ENCODE results near the gene EPS8. TPM values are rescaled to one million over a fixed set of nuclear protein-coding genes. Genes with fewer than 3 reads are reported as not detected.

Gene EPS8
- total RNA-seq, result 2.2 and 2.4 TPM in 2 replicates

DNA sequence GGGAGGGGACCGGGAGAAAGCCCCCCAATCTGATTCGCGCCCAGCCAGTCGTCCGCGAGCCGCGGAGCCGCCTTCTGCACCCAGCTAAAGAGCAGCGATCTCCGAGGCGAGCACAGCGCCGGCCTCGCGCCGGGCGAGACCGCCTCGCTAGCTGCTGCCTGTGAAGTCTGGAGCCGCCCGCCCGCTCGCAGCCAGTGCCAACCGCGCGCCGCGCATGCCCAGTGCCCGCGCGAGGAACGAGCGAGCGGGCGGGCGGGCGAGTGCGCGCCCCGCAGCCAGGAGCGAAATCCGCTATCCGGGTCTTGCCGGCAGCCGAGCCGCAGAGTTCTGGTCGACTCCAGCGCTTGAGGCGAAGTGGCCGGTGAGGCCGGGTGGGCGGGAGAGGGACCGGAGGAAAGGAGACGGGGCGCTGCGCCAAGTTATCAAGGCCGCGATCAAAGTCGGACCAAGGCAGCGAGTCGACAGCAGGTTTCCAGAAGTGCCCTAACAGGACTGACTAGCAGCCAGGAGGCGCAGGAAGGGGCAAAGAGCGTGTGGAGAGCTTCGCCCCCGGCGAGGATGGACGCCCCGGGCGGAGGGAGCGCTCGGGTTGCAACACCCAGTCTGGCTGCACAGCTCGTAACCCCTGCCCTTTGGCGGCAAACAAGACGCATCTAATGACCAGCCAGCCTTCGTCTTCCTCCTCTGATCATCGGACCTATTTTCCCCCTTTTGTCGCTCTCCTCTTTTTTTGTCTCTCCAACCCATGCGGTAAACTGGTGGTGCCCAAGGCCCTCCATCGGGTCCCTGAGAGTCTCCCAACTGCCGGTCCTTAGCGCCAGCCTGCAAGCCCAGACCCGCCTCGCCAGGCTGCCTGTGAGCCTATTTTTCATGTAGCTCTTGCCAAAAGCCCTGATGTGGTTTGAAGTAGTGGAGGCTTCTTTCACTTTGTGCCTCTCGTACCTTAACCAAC is at the start of gene EPS8:
Gene EPS8, minus strand, starts transcription at position 169 of the 952 bp plus-strand sequence. CDS start 106,437 bp downstream, outside the sequence.
- Mint-ChIP-seq H3K36me3 (ENCODE audit: low read depth) (no peaks in the 10 kb centered on the region), H3K4me1 (peaks cover 12% of the 10 kb centered on the region), H3K27ac (peak within 1 kb of the TSS; percentile 74), H3K9me3 (no peaks in the 10 kb centered on the region), H3K4me3 (peak within 1 kb of the TSS; percentile 87), H3K27me3 (peaks cover 69% of the 10 kb centered on the region)
- peak; percentile 96 for DNase-seq
- intact Hi-C loops (cut with micrococcal nuclease), result loop anchor here (1.0 to 5.0 kb wide), 5 partner anchors 68 to 257 kb away; partner anchors contain the start of gene STRAP

GRCh38 chr12:15837141-15837790 is 48.1 kb upstream of the EPS8 start:
- no peak for DNase-seq
- intact Hi-C loops (cut with micrococcal nuclease), result no loop called here
- no peaks in the 10 kb centered on the region for H3K9me3 Mint-ChIP-seq
- H3K36me3 Mint-ChIP-seq (ENCODE audit: low read depth), result no peaks in the 10 kb centered on the region
- H3K4me3 Mint-ChIP-seq, result no peak overlapping the region
- H3K27ac Mint-ChIP-seq, result no peak overlapping the region
- peaks cover 24% of the 10 kb centered on the region for H3K27me3 Mint-ChIP-seq
- no peaks in the 10 kb centered on the region for H3K4me1 Mint-ChIP-seq

- no peaks in the 10 kb centered on the region for H3K9me3 Mint-ChIP-seq
- DNase-seq, result no peak
- H3K36me3 Mint-ChIP-seq (ENCODE audit: low read depth), result no peaks in the 10 kb centered on the region
- no peak overlapping the region for H3K4me3 Mint-ChIP-seq
- no peaks in the 10 kb centered on the region for H3K4me1 Mint-ChIP-seq
- intact Hi-C loops (cut with micrococcal nuclease), result no loop called here
- no peak overlapping the region for H3K27ac Mint-ChIP-seq
- H3K27me3 Mint-ChIP-seq, result peaks cover 25% of the 10 kb centered on the region
Measured at GRCh38 chr12:15834575-15834974, 45.4 kb upstream of the EPS8 start.

DNA sequence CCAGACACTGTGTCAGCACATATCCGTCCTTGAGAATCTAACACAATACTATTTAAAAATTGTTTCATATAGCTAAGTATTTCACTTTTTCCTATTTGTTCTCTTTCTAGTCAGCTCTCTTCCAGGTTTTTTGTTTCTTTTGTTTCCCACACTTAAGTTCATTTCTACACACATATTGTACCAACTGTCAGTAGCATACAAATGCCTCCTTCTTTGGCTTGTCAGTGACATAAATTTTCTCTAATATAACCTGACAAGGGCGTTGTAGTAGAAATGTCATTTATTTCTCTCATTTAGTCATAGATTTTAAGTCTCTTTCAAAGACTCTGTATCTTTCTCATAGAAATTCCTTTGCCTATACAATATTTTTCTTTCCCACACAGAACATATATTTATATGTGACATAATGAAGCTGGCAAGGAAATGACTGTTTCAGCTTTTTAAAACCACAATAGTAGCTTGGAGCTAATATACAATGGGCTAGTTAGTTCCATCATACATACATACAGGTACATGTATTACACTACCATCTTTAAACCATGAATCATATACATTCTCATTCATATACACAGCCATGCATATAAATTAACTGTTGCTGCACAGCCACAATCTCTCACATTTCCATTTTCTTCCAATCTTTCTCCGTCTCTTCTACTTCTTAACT is 42.3 kb upstream of the EPS8 start:
- H3K9me3 Mint-ChIP-seq, result no peaks in the 10 kb centered on the region
- no peak overlapping the region for H3K4me3 Mint-ChIP-seq
- no peak overlapping the region for H3K27ac Mint-ChIP-seq
- intact Hi-C loops (cut with micrococcal nuclease), result no loop called here
- H3K27me3 Mint-ChIP-seq, result peaks cover 15% of the 10 kb centered on the region
- no peaks in the 10 kb centered on the region for H3K36me3 Mint-ChIP-seq (ENCODE audit: low read depth)
- DNase-seq, result no peak
- H3K4me1 Mint-ChIP-seq, result no peaks in the 10 kb centered on the region

GRCh38 chr12:15830538-15830937 is 41.4 kb upstream of the EPS8 start:
- intact Hi-C loops (cut with micrococcal nuclease), result no loop called here
- Mint-ChIP-seq H3K4me1 (no peaks in the 10 kb centered on the region), H3K36me3 (ENCODE audit: low read depth) (no peaks in the 10 kb centered on the region), H3K27me3 (peaks cover 17% of the 10 kb centered on the region), H3K4me3 (no peak overlapping the region), H3K27ac (no peak overlapping the region), H3K9me3 (no peaks in the 10 kb centered on the region)
- no peak for DNase-seq

DNA sequence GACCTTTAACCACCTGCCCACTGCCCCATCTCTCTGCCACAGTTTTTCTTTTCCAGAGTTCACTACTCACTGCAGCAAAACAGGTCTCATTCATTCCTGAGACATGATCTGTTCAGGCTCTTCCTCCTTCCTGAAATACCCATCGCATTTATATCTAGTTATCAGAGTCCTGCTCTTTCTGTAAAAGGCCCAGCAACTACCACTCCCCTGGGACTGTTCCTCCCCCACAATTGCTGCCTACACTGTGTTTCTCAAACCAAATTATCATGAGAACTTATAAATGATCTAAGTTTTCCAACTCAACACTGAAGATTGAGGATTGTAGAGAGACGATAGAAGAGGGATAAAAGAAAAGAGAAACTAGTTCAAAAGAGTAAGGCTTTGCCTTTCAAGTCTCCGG is 40.8 kb upstream of the EPS8 start:
- H3K36me3 Mint-ChIP-seq (ENCODE audit: low read depth), result no peaks in the 10 kb centered on the region
- no peaks in the 10 kb centered on the region for H3K9me3 Mint-ChIP-seq
- DNase-seq, result no peak
- H3K27ac Mint-ChIP-seq, result no peak overlapping the region
- intact Hi-C loops (cut with micrococcal nuclease), result no loop called here
- H3K4me1 Mint-ChIP-seq, result no peaks in the 10 kb centered on the region
- no peak overlapping the region for H3K4me3 Mint-ChIP-seq
- peaks cover 17% of the 10 kb centered on the region for H3K27me3 Mint-ChIP-seq

GRCh38 chr12:15829255-15829654 is 40.1 kb upstream of the EPS8 start:
- DNase-seq, result no peak
- no peak overlapping the region for H3K27ac Mint-ChIP-seq
- intact Hi-C loops (cut with micrococcal nuclease), result no loop called here
- no peaks in the 10 kb centered on the region for H3K4me1 Mint-ChIP-seq
- no peaks in the 10 kb centered on the region for H3K9me3 Mint-ChIP-seq
- no peaks in the 10 kb centered on the region for H3K36me3 Mint-ChIP-seq (ENCODE audit: low read depth)
- H3K27me3 Mint-ChIP-seq, result peaks cover 17% of the 10 kb centered on the region
- H3K4me3 Mint-ChIP-seq, result no peak overlapping the region

DNA sequence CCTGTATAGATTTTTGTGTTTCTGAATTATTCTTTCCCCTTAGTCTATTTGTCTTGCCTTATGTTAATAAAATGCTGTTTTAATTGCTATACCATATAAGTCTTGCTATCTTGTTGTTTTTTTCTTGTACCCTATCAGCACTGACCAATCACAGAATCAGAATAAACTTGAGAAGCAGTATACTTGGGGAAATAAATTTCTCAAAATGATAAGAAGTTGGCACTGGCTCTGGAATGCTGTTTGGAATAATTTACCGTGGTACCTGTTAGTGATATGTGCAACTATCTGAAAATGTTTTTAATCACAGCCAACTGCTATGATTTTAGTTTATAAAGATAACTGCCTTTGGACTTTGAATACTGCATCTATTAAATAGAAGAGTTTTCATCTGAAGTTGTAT is 37.9 kb upstream of the EPS8 start:
- Mint-ChIP-seq H3K36me3 (ENCODE audit: low read depth) (no peaks in the 10 kb centered on the region), H3K4me3 (no peak overlapping the region), H3K27me3 (peaks cover 13% of the 10 kb centered on the region), H3K9me3 (no peaks in the 10 kb centered on the region), H3K4me1 (no peaks in the 10 kb centered on the region), H3K27ac (no peak overlapping the region)
- no peak for DNase-seq
- intact Hi-C loops (cut with micrococcal nuclease), result no loop called here

DNA sequence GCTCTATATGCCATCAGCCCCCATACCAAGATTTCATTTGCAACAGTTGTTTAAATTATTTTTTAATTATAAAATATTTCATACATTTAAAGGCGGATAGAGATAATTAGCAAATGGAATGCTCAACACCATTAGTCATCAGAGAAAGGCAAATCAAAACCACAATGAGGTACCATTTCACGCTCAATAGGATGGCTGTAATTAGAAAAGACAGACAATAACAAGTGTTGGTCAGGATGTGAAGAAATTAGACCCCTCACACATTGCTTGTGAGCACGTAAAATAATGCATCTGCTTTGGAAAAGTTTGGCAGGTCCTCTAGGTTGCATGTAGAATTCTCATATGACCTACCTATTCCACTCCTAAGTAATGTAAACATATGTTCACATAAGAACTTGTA is 35.3 kb upstream of the EPS8 start:
- DNase-seq, result peak; percentile 11
- H3K4me1 Mint-ChIP-seq, result no peaks in the 10 kb centered on the region
- H3K36me3 Mint-ChIP-seq (ENCODE audit: low read depth), result no peaks in the 10 kb centered on the region
- intact Hi-C loops (cut with micrococcal nuclease), result no loop called here
- no peak overlapping the region for H3K27ac Mint-ChIP-seq
- H3K27me3 Mint-ChIP-seq, result peaks cover 12% of the 10 kb centered on the region
- H3K4me3 Mint-ChIP-seq, result no peak overlapping the region
- H3K9me3 Mint-ChIP-seq, result no peaks in the 10 kb centered on the region

- Mint-ChIP-seq H3K4me3 (no peak overlapping the region), H3K9me3 (no peaks in the 10 kb centered on the region), H3K4me1 (no peaks in the 10 kb centered on the region), H3K27ac (no peak overlapping the region), H3K36me3 (ENCODE audit: low read depth) (no peaks in the 10 kb centered on the region), H3K27me3 (peaks cover 11% of the 10 kb centered on the region)
- no peak for DNase-seq
- intact Hi-C loops (cut with micrococcal nuclease), result no loop called here
Measured at GRCh38 chr12:15823360-15824128, 34.4 kb upstream of the EPS8 start.

DNA sequence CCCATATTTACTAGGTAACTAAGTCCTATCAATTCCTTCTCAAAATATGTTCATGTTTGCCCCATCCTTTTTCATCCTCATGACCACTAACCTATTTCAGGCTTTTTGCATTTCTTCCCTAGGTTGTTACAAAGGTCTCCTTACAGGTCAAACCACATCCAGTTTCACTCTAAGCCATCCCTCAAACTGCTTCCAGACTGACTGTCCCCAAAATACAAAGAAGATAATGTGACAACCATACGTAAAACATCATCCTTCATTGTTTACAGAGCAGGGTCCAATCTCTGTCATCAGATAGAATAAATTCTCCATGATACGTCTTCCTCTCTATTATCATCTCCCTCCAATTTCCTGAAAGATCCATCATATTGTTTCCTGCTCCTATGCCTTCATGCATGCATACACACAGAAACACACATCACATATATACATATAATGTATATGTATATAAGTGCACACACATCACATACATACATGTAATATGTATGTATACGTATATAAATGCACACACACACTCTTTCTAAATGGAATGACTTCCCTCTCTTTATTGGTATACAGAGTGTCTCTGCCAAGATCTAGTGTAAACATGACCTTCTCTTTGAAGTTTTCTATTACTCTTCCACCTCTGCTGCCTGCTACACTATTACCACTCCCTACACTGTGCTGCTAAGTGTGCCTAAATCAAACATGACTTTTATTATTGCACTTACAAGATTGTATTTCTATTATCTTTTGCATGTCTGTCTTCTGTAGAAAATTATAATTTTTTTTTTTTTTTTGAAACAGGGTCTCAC is 30.7 kb upstream of the EPS8 start:
- intact Hi-C loops (cut with micrococcal nuclease), result no loop called here
- Mint-ChIP-seq H3K4me1 (no peaks in the 10 kb centered on the region), H3K4me3 (no peak overlapping the region), H3K27ac (no peak overlapping the region), H3K27me3 (peaks cover 4% of the 10 kb centered on the region), H3K36me3 (ENCODE audit: low read depth) (no peaks in the 10 kb centered on the region), H3K9me3 (no peaks in the 10 kb centered on the region)
- no peak for DNase-seq

GRCh38 chr12:15818418-15818817 is 29.2 kb upstream of the EPS8 start:
- H3K9me3 Mint-ChIP-seq, result no peaks in the 10 kb centered on the region
- no peak overlapping the region for H3K27ac Mint-ChIP-seq
- DNase-seq, result no peak
- no peaks in the 10 kb centered on the region for H3K36me3 Mint-ChIP-seq (ENCODE audit: low read depth)
- no peaks in the 10 kb centered on the region for H3K4me1 Mint-ChIP-seq
- H3K4me3 Mint-ChIP-seq, result no peak overlapping the region
- peaks cover 4% of the 10 kb centered on the region for H3K27me3 Mint-ChIP-seq
- intact Hi-C loops (cut with micrococcal nuclease), result no loop called here

- no peaks in the 10 kb centered on the region for H3K9me3 Mint-ChIP-seq
- H3K4me1 Mint-ChIP-seq, result no peaks in the 10 kb centered on the region
- no peak overlapping the region for H3K27ac Mint-ChIP-seq
- H3K27me3 Mint-ChIP-seq, result peaks cover 6% of the 10 kb centered on the region
- no peak overlapping the region for H3K4me3 Mint-ChIP-seq
- H3K36me3 Mint-ChIP-seq (ENCODE audit: low read depth), result no peaks in the 10 kb centered on the region
- intact Hi-C loops (cut with micrococcal nuclease), result no loop called here
- DNase-seq, result no peak
Measured at GRCh38 chr12:15815730-15816129, 26.5 kb upstream of the EPS8 start.
